ENCODE results near the gene FPR3.

- TF ChIP-seq, protein P1, sequence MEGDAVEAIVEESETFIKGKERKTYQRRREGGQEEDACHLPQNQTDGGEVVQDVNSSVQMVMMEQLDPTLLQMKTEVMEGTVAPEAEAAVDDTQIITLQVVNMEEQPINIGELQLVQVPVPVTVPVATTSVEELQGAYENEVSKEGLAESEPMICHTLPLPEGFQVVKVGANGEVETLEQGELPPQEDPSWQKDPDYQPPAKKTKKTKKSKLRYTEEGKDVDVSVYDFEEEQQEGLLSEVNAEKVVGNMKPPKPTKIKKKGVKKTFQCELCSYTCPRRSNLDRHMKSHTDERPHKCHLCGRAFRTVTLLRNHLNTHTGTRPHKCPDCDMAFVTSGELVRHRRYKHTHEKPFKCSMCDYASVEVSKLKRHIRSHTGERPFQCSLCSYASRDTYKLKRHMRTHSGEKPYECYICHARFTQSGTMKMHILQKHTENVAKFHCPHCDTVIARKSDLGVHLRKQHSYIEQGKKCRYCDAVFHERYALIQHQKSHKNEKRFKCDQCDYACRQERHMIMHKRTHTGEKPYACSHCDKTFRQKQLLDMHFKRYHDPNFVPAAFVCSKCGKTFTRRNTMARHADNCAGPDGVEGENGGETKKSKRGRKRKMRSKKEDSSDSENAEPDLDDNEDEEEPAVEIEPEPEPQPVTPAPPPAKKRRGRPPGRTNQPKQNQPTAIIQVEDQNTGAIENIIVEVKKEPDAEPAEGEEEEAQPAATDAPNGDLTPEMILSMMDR (IDR thresholded peaks at IDR 0.05): no peak
- TF ChIP-seq EZH2 (IDR thresholded peaks at IDR 0.05; ENCODE audit: borderline replicate concordance, insufficient read depth, low read depth, low read length, poor library complexity, severe bottlenecking): no peak
These were observed 43.3 kb upstream of the FPR3 start, which contains the start of gene FPR1 for GRCh38 chr19:51751655-51752054.
